Neural cell (in vitro differentiated cells): ENCODE results near the gene GTF2F1.
"Not testable (repeated sequence)": the region's sequence is repeated elsewhere in the genome, so short reads cannot be mapped to it uniquely, and the experiment has no call there.

ENCODE experiments used
- CTCF ChIP-seq: fragments of 450-650 bp; IDR thresholded peaks from 2 replicates; pipeline ENCODE4 v1.5.1; 2014; ENCODE audit warnings: antibody characterized with exemption, mild to moderate bottlenecking, moderate library complexity; ENCODE audit not compliant: poor library complexity, severe bottlenecking
- EP300 ChIP-seq: fragments of 450-650 bp; conservative IDR thresholded peaks from 2 replicates; pipeline ENCODE4 v1.6.1; 2014; ENCODE audit warnings: antibody characterized with exemption, mild to moderate bottlenecking, moderate library complexity; ENCODE audit not compliant: poor library complexity, severe bottlenecking
- EZH2 ChIP-seq: fragments of 200-600, 300-800 bp; shearing (Covaris generic), sonication (generic); IDR thresholded peaks from 2 replicates; pipeline ENCODE4 v1.6.1; 2014; ENCODE audit warnings: antibody characterized with exemption, low read length, borderline replicate concordance, mild to moderate bottlenecking; ENCODE audit not compliant: insufficient read depth, poor library complexity, severe bottlenecking
- MXI1 ChIP-seq: fragments of 450-650 bp; conservative IDR thresholded peaks from 2 replicates; pipeline ENCODE4 v1.6.1; 2014; ENCODE audit warnings: antibody characterized with exemption, mild to moderate bottlenecking; ENCODE audit not compliant: poor library complexity, severe bottlenecking
- POLR2AphosphoS5 ChIP-seq: IDR thresholded peaks from 2 replicates; pipeline ENCODE4 v1.6.1; 2012
- RAD21 ChIP-seq: fragments of 450-650 bp; conservative IDR thresholded peaks from 2 replicates; pipeline ENCODE4 v1.6.1; 2014; ENCODE audit warnings: antibody characterized with exemption, mild to moderate bottlenecking, moderate library complexity

- not testable (repeated sequence) for TF ChIP-seq POLR2AphosphoS5, CTCF, EP300, EZH2, RAD21, MXI1
Observed at GRCh38 chr19:6349271-6349670, 43.7 kb downstream of the GTF2F1 start.
